ENCODE results near the gene BTBD18.

BTBD18 gene

DNA sequence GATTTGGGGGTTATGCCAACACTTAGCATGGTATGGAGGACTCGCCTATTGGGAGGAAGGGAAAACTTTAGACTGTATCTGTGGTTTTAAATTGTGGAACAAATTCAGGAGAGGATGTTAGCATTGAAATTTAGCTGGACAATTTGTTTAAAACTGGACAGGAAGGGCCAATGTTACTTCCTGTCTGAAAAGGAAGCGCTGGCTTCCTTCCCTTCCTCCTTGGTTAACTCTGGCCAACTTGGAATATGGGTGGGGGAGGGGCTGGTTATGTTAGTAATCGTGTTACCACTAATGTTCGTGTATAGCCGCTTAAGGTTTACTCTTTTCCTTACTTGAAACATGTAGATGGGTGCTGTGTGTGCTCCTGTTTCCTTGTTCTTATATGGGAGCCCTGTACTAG is 23.9 kb upstream of the BTBD18 start:
- DNase-seq: no peak

DNA sequence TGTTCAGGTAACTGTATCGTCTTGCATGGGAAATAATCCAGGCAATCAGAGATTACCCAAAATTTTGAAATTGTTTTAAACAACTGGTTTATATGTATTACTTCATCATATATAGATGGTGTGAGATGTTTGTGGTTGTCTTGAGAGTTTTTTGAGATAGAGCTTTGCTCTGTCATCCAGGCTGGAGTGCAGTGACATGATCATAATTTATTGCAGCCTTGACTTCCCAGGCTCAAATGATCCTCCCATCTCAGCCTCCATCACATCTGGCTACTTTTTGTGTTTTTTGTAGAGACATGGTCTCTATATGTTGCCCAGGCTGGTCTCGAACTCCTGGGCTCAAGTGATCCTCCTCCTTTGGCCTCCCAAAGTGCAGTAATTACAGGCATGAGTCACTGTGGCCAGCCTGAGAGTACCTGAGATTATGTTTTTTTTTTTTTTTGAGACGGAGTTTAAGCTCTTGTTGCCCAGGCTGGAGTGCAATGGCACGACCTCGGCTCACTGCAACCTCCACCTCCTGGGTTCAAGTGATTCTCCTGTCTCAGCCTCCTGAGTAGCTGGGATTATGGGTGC is 21.5 kb upstream of the BTBD18 start:
- DNase-seq: no peak

DNA sequence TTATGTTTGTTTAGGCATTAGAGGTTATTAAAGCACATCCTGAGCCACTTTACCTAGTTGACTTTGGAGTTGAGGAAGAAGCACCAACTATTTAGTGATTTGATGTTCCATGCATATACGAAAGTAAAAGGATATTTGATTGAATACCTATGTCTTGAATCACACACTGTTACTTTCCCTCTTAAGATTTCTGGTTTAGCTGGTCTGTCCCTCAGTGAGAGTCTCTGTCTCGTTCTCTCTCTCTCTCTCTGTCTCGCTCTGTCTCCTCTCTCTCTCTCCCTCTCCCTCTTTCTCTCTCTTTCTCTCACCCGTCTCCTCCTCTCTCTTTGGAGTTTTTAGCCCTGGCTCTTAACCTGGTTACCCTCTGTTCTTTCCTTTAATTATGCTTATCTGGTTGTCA is 20.9 kb upstream of the BTBD18 start:
- DNase-seq: no peak

DNA sequence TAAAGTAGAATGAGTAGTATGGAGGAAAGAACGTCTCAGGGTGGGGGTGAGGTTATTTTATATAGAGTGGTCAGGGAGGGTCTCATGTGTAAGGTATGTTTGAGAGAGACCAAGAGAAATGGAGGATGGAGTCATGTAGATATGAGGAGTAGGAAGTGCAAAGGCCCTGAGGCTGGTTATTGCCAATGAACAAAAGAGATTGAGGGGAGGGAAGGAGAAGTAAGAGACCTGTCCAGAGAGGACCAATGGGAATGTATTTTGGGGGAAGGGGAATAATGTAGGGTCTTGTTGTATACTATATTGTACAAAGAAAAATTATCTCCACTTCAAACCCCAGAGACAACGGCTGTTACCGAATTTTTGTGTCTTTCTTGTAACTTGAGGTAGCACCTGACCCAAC is 19.7 kb upstream of the BTBD18 start:
- DNase-seq: no peak

DNA sequence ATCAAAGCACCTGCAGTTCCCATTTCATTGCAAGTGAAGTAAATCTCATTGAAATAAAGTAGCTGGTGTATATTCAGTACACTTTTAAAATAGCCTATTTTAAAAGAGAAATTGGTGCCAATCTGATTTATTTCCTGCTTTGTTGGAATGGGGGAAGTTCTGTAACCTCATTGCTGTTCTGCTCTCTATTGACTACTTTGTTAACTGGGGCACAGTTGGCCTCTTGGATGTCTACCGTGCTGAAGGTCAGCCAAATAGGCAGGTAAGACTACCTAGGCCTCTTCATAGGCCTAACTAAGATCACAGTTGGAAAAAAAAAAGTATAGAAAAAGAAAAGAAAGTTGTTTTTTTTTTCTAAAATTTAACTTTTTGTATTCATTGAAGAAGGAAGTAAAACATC is 19.2 kb upstream of the BTBD18 start:
- no peak for DNase-seq

DNA sequence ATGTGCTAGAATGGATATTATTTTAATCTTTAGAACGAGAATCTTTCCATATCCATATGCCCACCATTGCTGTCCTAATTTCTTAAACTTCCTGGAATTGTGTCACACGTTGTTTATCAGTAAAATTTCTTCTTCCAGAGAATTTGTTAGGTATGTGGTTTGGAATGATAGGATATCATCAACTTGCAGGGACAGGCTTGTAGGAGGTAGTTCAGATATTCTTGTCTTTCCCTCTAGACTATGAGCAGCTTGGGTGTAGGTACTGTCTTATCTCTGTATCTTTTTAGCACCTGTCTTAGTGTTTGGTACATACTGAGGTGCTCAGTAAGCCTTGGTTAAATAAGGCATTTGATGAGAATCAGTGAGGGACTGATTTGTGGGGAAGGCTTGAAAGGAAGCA is 13.4 kb upstream of the BTBD18 start:
- peak; percentile 69 for DNase-seq

DNA sequence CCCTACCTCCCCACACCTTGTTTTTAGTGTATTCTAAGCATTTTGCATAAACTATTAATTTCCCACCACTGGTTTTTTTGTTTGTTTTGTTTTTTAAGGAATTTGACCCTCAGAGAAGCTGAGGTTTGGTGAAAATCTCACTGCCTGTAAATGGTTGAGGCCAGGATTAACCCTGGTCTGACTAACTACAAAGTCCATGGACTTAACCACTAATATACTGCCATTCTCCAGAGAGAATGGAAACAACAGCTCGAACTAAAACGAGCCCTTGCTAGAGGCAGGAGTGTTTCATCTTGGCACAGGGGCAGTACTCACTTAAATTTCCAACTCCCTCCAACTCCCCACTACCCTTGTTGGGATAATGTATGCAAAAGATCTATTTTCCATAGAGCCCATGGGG is 12.9 kb upstream of the BTBD18 start:
- DNase-seq: peak; percentile 69

DNA sequence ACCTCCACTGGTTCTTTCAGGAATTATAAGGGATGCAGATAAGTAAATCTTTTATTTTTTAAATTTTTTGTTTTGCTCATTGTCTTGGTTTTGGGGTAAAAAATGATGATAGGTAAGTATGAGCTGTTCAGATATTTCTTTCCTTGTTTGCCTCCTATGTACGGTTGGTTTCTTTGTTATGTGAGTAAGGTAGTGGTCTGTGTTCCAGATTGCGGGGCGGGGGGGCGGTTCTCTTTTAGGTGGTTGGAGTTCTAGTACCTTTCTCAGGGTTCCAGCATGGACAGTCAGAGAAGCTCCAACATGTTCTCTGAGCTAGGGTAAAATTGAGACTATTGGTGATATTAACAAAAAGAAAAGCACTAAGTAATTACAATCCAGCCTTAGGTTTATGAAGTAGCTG is 12.4 kb upstream of the BTBD18 start:
- no peak for DNase-seq

DNA sequence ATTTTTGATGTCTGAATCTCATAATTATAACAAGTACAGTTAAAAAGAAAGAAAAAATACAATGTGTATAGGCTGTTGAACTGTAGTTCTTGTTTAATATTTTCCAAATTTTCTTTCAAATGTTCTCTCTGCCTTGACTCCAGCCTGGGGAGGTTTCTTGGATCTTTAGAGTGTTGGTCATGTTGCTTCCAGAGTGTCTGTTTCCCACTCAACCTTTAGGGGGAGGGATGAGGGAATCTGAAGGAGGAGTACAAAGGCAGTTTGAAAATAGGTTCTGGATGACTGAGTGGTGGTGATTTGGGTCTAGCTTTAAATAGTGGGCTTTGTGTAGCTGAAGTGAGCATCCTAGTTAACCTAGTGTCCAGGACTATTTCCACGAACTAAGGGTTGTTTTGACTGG is 11.9 kb upstream of the BTBD18 start:
- peak; percentile 56 for DNase-seq

DNA sequence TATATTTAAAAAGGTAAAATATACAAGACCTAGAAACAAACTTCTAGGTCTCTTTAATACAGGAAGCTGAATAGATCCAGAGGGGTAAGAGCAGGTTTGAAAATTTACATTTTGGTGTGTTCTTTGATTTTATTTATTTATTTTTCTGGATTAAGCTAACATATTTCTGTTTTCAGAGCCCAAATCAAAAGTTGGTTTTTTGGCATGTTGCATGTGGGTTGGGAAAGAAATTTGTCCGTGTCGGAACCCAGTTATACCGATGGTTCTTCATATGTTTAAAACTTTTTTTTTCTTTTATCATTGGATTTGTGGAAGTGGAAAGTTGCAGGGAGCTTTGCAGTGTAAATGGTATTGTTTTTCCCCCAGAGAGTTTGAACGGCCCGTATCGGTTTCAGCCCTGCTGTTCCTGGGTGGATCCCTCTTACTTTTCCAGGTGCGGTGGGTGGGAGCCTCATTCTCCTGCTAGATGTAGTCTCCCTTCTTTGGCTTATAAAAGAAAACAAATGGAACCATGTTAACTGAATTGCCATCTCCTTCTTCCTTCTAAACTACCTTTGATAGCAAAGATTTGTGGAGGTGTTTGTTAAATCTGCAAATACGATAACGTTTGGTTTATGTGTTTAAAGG is 10.7 kb upstream of the BTBD18 start:
- peak; percentile 44 for DNase-seq

DNA sequence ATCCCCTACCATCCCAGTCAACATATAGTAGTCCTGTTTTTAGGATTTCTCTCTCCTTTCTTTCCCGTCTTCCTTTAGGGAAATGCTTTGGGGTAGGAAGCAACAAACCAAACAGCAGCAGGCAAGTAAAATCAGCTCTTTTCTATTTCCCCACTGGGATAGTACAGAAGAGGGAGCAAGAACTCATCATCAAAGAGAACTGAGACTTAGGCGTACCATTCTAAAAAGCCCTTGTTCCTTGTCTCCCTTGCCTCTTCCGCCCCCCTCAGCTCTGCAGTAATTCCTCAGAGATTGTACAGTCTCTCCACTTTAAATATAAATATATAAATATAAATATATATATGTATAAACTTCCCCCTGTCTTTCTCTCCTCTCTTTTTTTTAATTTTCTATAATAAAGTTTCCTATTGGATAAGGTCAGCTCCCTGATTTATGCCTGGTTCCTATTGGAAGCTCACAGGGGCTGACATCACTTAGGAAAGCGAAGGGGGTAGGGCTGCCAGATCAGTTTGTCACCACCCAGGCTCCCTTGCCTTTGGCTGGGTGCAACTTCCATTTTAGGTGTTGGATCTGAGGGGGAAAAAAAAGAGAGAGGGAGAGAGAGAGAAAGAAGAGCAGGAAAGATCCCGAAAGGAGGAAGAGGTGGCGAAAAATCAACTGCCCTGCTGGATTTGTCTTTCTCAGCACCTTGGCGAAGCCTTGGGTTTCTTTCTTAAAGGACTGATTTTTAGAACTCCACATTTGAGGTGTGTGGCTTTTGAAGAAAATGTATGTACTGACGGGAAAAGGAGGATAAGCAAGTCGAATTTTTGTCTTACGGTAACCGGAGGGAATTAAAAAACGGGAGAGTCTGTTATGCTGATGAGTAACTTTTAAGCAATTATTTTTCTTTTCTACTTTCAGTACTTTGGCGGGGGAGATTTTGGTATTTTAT is 9.9 kb upstream of the BTBD18 start, which contains the start of gene CTNND1:
TSS of gene CTNND1 (plus strand) at position 502 of the 934 bp plus-strand sequence. CDS start 29,677 bp downstream, outside the sequence.
- peak; percentile 96 for DNase-seq

DNA sequence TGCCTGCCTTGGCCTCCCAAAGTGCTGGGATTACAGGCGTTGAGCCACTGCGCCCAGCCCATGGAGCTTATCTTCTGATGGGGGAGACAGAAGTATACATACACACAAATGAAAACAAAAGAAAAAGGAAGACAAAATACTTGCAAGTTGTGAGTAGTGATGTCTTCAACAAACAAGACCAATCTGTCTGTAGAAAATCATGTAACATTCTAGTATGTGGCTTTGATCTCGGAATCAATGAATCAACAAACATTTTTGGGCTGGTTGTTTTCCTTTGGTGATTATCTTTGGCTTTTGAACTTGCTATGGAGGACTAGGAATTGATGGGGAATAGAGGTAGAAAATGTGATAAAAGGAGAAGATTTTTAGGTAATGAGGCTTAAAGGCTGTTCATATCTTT is 6.6 kb upstream of the BTBD18 start:
- no peak for DNase-seq

DNA sequence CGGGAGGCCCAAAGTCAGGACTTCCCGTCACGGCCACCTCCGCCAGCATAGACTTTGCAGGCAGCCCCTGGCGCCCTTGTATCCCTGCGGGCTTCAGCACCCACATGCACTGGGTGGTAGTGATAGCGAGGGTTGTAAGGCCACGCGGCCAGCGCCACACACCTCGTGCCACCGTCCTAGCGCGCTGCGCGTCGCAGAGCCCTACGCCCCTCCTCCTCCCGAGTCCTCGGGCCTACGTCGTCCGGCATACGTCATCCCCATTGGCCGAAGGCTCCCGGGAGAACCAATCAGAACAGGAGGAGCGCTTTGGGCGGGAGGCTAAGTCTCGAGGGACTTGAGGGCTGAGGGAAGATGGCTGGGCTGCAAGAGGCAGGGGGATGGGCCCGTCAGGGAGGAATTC is 1.3 kb upstream of the BTBD18 start:
- DNase-seq: no peak

DNA sequence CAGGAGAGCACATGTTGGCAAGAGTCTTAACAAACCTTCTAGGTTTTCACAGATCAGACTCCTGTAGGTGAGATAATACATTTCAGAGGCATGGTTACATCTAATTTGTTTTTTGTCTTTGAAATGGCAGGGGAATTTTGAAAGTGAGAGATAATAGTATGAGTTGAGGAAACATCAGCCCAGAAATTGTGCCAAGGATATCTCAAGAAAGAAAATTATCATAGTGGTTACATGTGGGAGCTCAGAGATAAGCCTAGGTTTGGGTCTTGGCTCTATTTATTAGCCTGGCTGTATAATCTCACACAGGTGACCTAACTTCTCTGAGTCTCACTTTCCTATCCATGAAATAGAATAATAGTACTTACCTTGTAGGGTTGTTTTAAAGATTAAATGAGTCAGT is 443 bp downstream of the BTBD18 start:
- no peak for DNase-seq

DNA sequence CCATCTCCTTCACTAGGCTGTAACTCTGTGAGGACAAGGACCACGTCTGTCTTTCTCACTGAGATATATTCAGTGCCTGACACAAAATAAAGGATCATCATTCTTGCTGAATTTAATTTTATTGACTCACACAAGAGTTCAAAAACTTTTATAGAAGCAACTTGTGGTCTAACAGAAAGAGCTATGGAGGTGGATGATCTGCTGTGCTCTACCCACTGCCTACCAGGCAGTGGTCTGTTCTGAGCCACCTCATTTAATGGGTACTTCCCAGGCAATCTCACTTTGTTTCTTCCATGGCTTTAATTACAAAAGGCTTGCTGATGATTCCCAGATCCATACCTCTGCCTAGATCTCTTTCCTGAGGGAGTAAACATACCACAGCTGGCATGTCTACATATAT is 4.7 kb downstream of the BTBD18 start:
- no peak for DNase-seq

DNA sequence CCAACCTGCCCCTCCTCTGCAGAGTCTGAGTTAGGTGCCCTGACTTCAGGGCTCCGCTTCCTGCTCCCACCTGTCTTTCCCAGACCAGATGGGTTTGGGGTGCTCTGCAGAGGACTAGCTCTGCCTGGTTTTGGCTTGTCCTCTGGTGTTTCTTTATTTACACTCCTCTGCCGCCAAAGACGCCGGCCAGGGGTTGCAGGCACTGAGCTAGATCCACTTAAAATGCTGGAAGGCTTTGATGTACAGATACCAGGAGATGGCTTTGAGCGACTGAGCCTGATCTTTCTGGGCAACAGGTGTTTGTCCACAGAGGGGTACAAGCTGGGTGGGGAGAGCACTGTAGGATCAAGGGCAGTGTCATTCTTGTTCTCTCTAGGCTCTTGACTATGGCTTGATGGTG is 6.4 kb downstream of the BTBD18 start:
- no peak for DNase-seq

DNA sequence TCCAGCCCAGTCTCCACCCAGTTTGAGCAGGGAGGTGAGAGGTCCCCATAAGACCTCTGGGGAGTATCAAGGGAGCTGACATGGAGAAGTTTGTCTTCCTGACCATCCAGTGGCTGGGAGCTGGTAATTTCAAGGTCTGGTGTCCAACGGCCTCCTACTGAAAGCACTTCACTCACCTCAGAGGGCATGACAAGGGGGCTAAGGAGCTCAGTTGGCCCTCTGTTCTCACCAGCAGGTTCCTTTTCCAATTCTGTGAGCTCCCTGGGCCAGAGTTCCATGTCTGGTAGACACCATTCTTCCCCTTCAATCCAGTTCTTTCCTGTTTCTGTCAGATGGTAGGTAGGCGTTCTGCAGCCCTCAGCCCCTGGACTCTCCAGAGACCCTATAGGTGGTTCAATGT is 7.3 kb downstream of the BTBD18 start:
- no peak for DNase-seq

DNA sequence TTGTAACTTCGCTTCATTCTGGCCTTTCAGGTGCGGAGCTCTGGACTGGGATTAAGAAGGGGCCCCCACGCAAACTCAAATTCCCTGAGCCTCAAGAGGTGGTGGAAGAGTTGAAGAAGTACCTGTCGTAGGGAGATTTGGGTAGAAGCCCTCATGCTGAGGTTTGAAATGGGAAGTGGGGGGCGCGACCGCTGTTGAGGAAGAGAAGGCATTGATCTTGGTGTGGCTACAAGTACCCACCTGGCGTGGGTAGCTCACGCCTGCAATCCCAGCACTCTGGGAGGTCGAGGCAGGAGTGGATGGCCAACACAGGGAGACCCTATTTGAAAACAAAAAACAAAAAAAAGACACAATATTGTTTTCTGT is 9.5 kb downstream of the BTBD18 start:
- no peak for DNase-seq

DNA sequence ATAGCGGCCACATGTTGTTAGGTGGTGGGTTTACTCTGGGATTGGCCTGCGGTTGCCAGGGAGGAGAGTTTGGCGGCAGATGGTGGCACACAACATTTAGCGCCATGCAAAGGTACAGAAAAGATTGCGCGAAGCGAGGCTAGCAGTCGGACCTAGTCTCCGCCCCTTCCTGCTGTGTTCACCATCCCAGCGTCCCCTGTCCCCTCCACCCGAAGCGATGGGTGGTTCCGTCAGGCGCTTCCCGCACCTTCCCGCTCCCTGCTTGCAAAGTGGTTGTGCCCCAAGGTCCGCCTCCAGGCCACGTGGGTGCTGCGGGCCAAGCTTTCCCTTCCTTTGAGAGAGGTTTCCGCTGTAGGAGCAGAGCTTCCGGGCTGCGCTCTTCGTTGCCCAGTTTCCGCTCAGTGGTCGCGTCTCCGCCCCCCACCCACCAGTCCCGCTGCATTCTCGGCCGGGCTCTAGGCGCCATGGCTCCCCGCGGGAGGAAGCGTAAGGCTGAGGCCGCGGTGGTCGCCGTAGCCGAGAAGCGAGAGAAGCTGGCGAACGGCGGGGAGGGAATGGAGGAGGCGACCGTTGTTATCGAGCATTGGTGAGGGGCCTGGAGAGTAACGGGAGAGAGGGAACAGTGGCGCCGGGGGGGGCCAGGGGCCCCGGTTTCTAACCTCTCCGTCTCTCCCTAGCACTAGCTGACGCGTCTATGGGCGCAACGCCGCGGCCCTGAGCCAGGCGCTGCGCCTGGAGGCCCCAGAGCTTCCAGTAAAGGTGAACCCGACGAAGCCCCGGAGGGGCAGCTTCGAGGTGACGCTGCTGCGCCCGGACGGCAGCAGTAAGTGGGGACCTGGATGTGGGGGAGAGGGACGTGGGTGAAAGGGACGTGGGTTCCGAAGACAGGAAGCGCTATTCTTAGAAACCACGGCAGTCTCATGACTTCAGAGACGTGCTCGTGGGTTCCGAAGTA is 10.2 kb downstream of the BTBD18 start, which contains the start of gene SELENOH:
TSS of gene SELENOH (plus strand) at position 360 of the 955 bp plus-strand sequence. CDS start at position 465, 105 bp downstream.
- DNase-seq: peak; percentile 96

DNA sequence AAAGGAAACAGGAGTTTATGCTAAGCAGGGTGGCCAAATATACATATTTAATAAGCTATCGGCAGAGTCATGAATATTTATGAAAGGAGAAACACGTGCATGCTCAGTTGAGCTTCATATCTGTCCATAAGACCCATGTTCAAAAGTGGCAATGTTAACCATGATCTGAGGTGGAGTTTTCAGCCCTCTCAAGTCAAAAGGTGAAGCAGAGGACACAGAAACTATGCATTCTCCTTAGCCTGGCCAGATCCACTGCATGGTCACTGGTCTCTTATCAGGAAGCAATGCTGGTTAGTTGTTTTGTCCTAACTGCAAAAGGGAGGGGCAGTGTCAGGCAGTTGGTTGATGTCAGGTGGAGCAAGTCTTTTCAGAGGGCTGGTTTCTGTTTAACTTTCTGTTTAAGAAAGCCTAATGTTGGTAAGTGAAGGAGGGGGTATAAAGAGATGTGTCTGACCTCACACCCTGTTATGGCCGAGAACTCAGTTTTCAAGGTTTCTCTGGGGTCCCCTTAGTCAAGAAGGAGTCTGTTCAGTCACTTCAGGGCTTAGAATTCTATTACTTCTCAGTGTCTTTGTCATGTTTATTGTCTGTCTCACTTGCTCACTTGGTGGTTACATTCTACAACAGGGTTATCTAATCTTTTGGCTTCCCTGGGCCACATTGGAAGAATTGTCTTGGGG is 15.9 kb downstream of the BTBD18 start:
- DNase-seq: no peak

DNA sequence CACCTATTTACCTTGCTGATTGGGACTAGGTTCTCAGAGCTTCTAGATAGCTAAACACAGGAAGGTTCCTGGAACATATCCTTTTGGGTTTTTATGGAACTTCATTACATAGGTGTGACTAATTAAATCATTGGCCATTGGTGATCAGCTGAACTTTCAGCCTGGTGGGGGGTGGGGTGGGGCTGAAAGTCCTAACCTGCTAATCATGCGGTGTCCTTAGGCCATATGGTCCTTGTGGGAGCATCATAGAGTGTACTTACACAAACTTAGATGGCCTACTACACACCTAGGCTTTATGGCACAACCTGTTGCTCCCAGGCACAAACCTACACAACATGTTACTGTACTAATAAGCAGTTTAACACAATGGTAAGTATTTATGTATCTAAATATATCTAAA is 19.0 kb downstream of the BTBD18 start:
- no peak for DNase-seq

DNA sequence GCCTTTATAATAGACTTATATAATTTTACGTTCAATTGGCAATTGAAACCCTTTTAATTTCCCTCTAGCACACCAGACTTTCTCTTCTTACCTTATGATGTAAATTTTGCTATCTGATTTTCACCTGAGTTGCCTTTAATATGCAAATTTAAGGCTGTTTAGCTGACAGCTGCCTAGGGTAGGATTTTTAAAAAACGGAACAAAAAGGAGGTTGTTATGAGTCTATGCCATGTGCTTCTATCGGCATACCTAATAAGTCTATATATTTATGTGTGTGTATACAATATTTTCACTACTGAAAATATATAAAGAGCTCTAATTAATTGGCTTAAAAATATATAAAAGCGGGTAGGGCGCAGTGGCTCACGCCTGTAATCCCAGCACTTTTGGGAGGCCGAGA is 22.1 kb downstream of the BTBD18 start:
- peak; percentile 52 for DNase-seq
